AG04450 (cell line): ENCODE measurements around the gene WDFY3. TPM values are rescaled to one million over a fixed set of nuclear protein-coding genes. Genes with fewer than 3 reads are reported as not detected.

ENCODE experiments used
- CTCF ChIA-PET: fragments of 300-600, 350-600 bp; formaldehyde crosslinking; extraction: SDS; loops from one replicate; lab custom pipeline; 2022; ENCODE audit warnings: antibody characterized with exemption, inconsistent platforms; lab: Charles Lee
- POLR2A ChIA-PET: fragments of 350-600 bp; formaldehyde crosslinking; extraction: SDS; loops from one replicate; lab custom pipeline; 2021; ENCODE audit warnings: antibody characterized with exemption, inconsistent platforms; lab: Yijun Ruan, JAX
- DNase-seq: peaks from one replicate; pipeline ENCODE4 v3.0.0-alpha.2; 2011; ENCODE audit warnings: low read depth, low spot score
- H3K27ac ChIP-seq: one replicate; pipeline ENCODE4 v1.5.1; 2012; ENCODE audit warnings: low read depth, low read length, control low read depth
- H3K27me3 ChIP-seq: one replicate; pipeline ENCODE4 v1.6.0; 2012; ENCODE audit warnings: low read length; ENCODE audit not compliant: control insufficient read depth, insufficient read depth
- H3K4me3 ChIP-seq: 2 replicates; pipeline ENCODE4 v1.5.1; 2011; ENCODE audit warnings: mild to moderate bottlenecking, low read depth, low read length, control low read depth
- H3K9me3 ChIP-seq: 2 replicates; pipeline ENCODE4 v1.5.1; 2012; ENCODE audit warnings: low read length; ENCODE audit not compliant: control insufficient read depth, insufficient read depth
- polyA plus RNA-seq: library from polyadenylated mRNA; depleted of rRNA; stranded (reverse); fragments of >200 nt; gene quantifications from 2 replicates; pipeline ENCODE4 v1.2.3, GENCODE V29; 2011
- TF ChIP-seq, protein P1 (sequence below): IDR thresholded peaks from 2 replicates; pipeline ENCODE4 v1.5.1; 2011; ENCODE audit warnings: low read depth, low read length, control low read depth, inconsistent platforms

WDFY3 gene
- polyA plus RNA-seq, 1 experiment, result 31.5 TPM

DNA sequence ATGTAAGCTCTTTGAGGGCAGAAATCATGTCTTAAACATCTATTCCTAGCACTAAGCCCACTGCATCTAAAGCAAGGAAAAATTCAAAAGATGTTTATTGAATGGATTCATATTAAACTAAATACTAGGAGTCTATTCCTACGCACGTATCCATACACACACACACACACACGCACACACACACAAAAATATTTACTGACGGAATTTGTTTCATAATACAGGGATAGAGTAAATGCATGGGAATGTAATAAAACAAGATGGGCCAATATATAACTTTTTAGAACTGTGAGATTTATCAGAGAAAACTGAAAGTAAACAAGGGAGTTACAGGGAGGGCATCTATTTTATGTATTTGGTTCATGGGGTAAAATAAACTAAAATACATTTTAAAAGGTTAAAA is 57.6 kb downstream of the WDFY3 start:
- ChIA-PET CTCF (no interaction called here), POLR2A (no interaction called here)
- Histone ChIP-seq H3K9me3 (no peaks in the 10 kb centered on the region), H3K27me3 (no peaks in the 10 kb centered on the region), H3K4me3 (no peak overlapping the region), H3K27ac (no peak overlapping the region)
- no peak for DNase-seq
- TF ChIP-seq, protein P1, sequence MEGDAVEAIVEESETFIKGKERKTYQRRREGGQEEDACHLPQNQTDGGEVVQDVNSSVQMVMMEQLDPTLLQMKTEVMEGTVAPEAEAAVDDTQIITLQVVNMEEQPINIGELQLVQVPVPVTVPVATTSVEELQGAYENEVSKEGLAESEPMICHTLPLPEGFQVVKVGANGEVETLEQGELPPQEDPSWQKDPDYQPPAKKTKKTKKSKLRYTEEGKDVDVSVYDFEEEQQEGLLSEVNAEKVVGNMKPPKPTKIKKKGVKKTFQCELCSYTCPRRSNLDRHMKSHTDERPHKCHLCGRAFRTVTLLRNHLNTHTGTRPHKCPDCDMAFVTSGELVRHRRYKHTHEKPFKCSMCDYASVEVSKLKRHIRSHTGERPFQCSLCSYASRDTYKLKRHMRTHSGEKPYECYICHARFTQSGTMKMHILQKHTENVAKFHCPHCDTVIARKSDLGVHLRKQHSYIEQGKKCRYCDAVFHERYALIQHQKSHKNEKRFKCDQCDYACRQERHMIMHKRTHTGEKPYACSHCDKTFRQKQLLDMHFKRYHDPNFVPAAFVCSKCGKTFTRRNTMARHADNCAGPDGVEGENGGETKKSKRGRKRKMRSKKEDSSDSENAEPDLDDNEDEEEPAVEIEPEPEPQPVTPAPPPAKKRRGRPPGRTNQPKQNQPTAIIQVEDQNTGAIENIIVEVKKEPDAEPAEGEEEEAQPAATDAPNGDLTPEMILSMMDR, result no peak

DNA sequence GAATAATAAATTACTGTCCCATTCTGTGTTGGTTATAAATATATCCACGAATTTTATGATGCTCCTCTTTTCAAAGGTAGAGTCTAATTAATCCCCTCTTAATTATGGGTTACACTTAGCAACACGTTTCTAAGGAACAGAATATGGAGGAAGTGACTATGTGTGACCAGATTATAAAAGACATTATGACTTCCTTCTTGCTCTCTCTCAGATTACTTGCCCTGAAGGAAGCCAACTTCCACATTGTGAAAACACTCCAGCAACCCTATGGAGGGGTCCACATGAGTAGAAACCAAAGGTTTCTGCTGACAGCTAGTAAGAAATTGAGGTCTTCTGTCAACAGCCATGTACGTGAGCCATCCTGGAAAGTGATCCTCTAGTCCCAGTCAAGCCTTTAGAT is 59.3 kb downstream of the WDFY3 start:
- ChIA-PET POLR2A (no interaction called here), CTCF (interaction anchor here (1.2 kb wide), 1 partner anchor 64 kb away, joined by 5 read pairs; no protein-coding TSS in a partner anchor)
- DNase-seq, result no peak
- Histone ChIP-seq H3K27ac (no peak overlapping the region), H3K9me3 (no peaks in the 10 kb centered on the region), H3K27me3 (no peaks in the 10 kb centered on the region), H3K4me3 (no peak overlapping the region)
- TF ChIP-seq, protein P1, result no peak

DNA sequence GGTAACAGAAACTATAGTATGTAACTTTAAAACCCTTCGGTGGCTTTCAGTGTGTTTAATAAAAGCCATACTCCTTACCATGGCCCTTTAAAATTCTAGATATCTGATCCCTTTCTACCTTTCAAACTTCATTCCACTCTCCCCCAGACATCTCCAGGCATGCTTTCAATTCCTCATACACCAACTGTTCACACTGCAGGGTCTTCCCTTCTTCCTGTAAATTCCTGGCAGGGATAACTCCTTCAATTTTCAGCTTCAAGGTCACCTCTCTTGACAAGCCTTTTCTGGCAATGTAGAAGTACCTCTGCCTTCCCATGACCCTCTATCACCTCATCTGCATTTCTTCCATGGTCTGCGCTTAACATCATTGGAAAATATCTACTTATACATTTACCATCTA is 60.8 kb downstream of the WDFY3 start:
- no peak for DNase-seq
- no peak overlapping the region for H3K4me3 ChIP-seq
- POLR2A ChIA-PET, result no interaction called here
- TF ChIP-seq, protein P1, result no peak
- CTCF ChIA-PET, result interaction anchor here (1.1 to 1.2 kb wide), 2 partner anchors 66 to 156 kb away, joined by 3 to 5 read pairs; no protein-coding TSS in a partner anchor
- H3K9me3 ChIP-seq, result no peaks in the 10 kb centered on the region
- no peak overlapping the region for H3K27ac ChIP-seq
- no peaks in the 10 kb centered on the region for H3K27me3 ChIP-seq

DNA sequence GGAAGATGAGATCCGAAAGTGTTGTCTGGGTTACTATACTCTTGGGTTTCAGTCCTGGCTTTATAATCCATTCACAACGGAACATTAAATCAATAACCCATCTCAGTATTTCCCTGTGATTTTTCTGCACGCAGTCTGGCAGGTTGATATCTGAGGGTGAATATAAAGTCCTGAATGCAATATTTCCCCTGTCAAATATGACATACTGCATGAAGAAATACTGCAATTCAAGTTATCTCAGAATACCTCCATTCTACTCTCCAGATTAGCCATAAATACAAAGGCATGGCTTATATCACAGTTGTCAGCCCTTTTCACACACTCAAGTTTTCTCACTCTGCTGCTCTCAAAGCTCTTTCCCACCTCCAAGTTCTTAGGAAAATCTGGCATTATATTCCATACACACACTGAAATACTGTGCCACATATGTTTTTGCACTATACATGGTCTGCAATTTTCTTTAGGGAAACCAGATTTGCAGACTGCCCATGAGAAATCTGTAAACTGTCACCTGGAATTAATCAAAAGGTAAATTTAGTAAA is 64.7 kb downstream of the WDFY3 start:
- CTCF ChIA-PET, result interaction anchor here (0.9 kb wide), 1 partner anchor 69 kb away, joined by 3 read pairs; no protein-coding TSS in a partner anchor
- no peaks in the 10 kb centered on the region for H3K27me3 ChIP-seq
- DNase-seq, result no peak
- no peak overlapping the region for H3K4me3 ChIP-seq
- H3K9me3 ChIP-seq, result no peaks in the 10 kb centered on the region
- TF ChIP-seq, protein P1, result no peak
- H3K27ac ChIP-seq, result no peak overlapping the region
- POLR2A ChIA-PET, result no interaction called here

DNA sequence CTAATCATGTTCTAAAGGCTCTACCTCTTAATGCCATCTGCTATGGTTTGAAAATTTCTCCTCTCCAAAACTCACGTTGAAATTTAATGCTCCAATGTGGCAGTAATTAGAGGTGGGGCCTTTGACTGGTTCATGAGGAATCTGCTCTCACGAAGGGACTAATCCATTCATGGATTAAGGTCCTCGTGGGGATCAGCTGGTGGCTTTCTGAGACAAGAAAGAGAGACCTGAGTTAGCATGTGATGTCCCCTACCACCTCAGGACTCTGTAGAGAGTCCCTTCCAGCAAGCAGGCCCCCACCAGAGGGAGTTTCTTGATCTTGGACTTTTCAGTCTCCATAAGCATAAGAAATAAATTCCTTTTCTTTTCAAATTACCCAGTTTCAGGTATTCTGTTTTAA is 65.3 kb downstream of the WDFY3 start:
- ChIA-PET CTCF (interaction anchor here (0.9 kb wide), 1 partner anchor 70 kb away, joined by 3 read pairs; no protein-coding TSS in a partner anchor), POLR2A (no interaction called here)
- H3K9me3 ChIP-seq, result no peaks in the 10 kb centered on the region
- TF ChIP-seq, protein P1, result no peak
- no peak overlapping the region for H3K4me3 ChIP-seq
- no peaks in the 10 kb centered on the region for H3K27me3 ChIP-seq
- no peak overlapping the region for H3K27ac ChIP-seq
- DNase-seq, result no peak
